HepG2 (cell line): ENCODE results near the gene KCNAB2. TPM values are rescaled to one million over a fixed set of nuclear protein-coding genes. Genes with fewer than 3 reads are reported as not detected.

ENCODE experiments used
- ATAC-seq: fragments of 200-7000 bp; cut with Tn5 transposase; 3 replicates; pipeline ENCODE4 v1.9.1; 2020; ENCODE audit warnings: mild to moderate bottlenecking, moderate library complexity
- BruUV-seq: library from RNA; stranded (reverse); fragments of 400-500 nt; replicated peaks from 2 replicates; lab custom pipeline; 2021; lab: Mats Ljungman, UMichigan
- CTCF ChIA-PET: fragments of 300-600 bp; formaldehyde crosslinking; extraction: SDS; loops from one replicate; lab custom pipeline; 2021; ENCODE audit warnings: low total read pairs, inconsistent platforms, low intra/inter-chr PET ratio; lab: Yijun Ruan, JAX
- POLR2A ChIA-PET: fragments of 350-600 bp; sonication (Branson Sonifier 250); formaldehyde crosslinking; loops from one replicate; lab custom pipeline; 2020; ENCODE audit warnings: antibody characterized with exemption, inconsistent platforms; lab: Yijun Ruan, JAX
- DNase-seq: peaks from one replicate; pipeline ENCODE4 v3.0.0-alpha.2; 2015; ENCODE audit warnings: low spot score
- FAIRE-seq: peaks from 3 replicates; lab custom pipeline; 2011; peaks lifted over from hg19 to GRCh38; lab: Jason Lieb, UNC
- H2AFZ ChIP-seq: one replicate; pipeline ENCODE4 v1.6.1; 2011; ENCODE audit warnings: low read length, inconsistent platforms
- H3K27ac ChIP-seq: fragments of 300-600 bp; 3 replicates; pipeline ENCODE4 v1.8.0; 2011; ENCODE audit warnings: mixed run types, mild to moderate bottlenecking, mixed read lengths, low read length, inconsistent platforms; ENCODE audit not compliant: insufficient read depth; ENCODE audit errors: extremely low read length
- H3K27me3 ChIP-seq, 2 experiments: fragments of 200-600 bp in 1 of 2; 2 replicates in 1 of 2; 3 replicates in 1 of 2; pipeline versions ENCODE4 v1.6.0 to v1.8.0; 2011; ENCODE audit warnings: low read length in 2 of 2, mild to moderate bottlenecking in 2 of 2, moderate library complexity in 2 of 2, inconsistent platforms in 1 of 2; ENCODE audit not compliant: insufficient read depth in 2 of 2, control insufficient read depth in 1 of 2
- H3K36me3 ChIP-seq, 2 experiments: fragments of 200-600 bp in 1 of 2; replicated peaks in 1 of 2; 2 replicates in 1 of 2; 3 replicates in 1 of 2; pipeline versions ENCODE4 v1.5.1 to v1.8.0; 2011; ENCODE audit warnings: low read length in 2 of 2, inconsistent platforms in 1 of 2; ENCODE audit not compliant: insufficient read depth in 2 of 2, control insufficient read depth in 1 of 2
- H3K4me1 ChIP-seq: 2 replicates; pipeline ENCODE4 v1.5.1; 2012; ENCODE audit warnings: low read length, inconsistent platforms; ENCODE audit not compliant: insufficient read depth
- H3K4me2 ChIP-seq: 2 replicates; pipeline ENCODE4 v1.6.0; 2011; ENCODE audit warnings: low read depth, low read length, inconsistent platforms
- H3K4me3 ChIP-seq, 3 experiments: fragments of 200-600 bp in 1 of 3; sonication (generic), shearing (Covaris generic) in 1 of 3; replicated peaks in 1 of 3; 2 replicates each; pipeline ENCODE4 v1.5.1; 2011 to 2016; ENCODE audit warnings: low read length in 3 of 3, inconsistent platforms in 2 of 3, low read depth in 2 of 3, mild to moderate bottlenecking in 2 of 3, control low read depth in 1 of 3, mixed read lengths in 1 of 3; ENCODE audit not compliant: insufficient read depth in 1 of 3
- H3K79me2 ChIP-seq: one replicate; pipeline ENCODE4 v1.6.1; 2011; ENCODE audit warnings: low read length, inconsistent platforms; ENCODE audit not compliant: insufficient read depth
- H3K9ac ChIP-seq: 2 replicates; pipeline ENCODE4 v1.6.0; 2011; ENCODE audit warnings: mild to moderate bottlenecking, low read depth, low read length, inconsistent platforms; ENCODE audit not compliant: insufficient read depth
- H3K9me3 ChIP-seq: 2 replicates; pipeline ENCODE4 v1.5.1; 2012; ENCODE audit warnings: mild to moderate bottlenecking, low read length
- H4K20me1 ChIP-seq: 2 replicates; pipeline ENCODE4 v1.6.0; 2011; ENCODE audit warnings: inconsistent platforms, mild to moderate bottlenecking, low read length, moderate library complexity; ENCODE audit not compliant: insufficient read depth
- ARHGAP35 ChIP-seq: sonication (generic); formaldehyde crosslinking; IDR thresholded peaks from 2 replicates; pipeline ENCODE4 v1.9.0; 2022; ENCODE audit warnings: mild to moderate bottlenecking, inconsistent platforms, moderate library complexity, missing genetic modification reagents, borderline replicate concordance
- BHLHE40 ChIP-seq: IDR thresholded peaks from 2 replicates; pipeline ENCODE4 v1.6.1; 2011; ENCODE audit warnings: low read length, improper control_type of control experiment
- CEBPG ChIP-seq: IDR thresholded peaks from 2 replicates; pipeline ENCODE4 v1.6.1; 2016
- HCFC1 ChIP-seq: fragments of 150-350 bp; IDR thresholded peaks from 2 replicates; pipeline ENCODE4 v1.6.1; 2014; ENCODE audit warnings: low read depth, low read length
- PCBP2 ChIP-seq: fragments of 200-400 bp; formaldehyde crosslinking; optimal IDR thresholded peaks from 2 replicates; pipeline ENCODE3; 2018; ENCODE audit warnings: low read length, low read depth; ENCODE audit not compliant: poor library complexity, severe bottlenecking
- ZBTB3 ChIP-seq: sonication (generic); formaldehyde crosslinking; IDR thresholded peaks from 2 replicates; pipeline ENCODE4 v1.4.0; 2020; ENCODE audit warnings: low read depth, mild to moderate bottlenecking, moderate library complexity, missing genetic modification reagents, borderline replicate concordance
- WGBS: methylation state at CpG from one replicate; pipeline ENCODE4 v1.1.6; 2017; ENCODE audit warnings: low lambda C conversion rate; 5-methylcytosine and 5-hydroxymethylcytosine counted together
- in situ Hi-C: cut with HindIII; loops from 2 replicates; pipeline ENCODE4 v1.10.0; 2017; ENCODE audit warnings: low pct_unique_long_range_greater_than_20kb; ENCODE audit not compliant: extremely low pct_ligation_motif_present
- intact Hi-C: fragments of 100-400 bp; cut with micrococcal nuclease; formaldehyde crosslinking; loops from one replicate; pipeline ENCODE4 v1.10.0; 2022; ENCODE audit not compliant: unreplicated experiment
- polyA plus RNA-seq, 8 experiments: library from polyadenylated mRNA; depleted of rRNA in 3 of 8; stranded (reverse) in 7 of 8; unstranded in 1 of 8; fragments of >200 nt; fragmentation: Illumina TruSeq in 4 of 8; extraction: Trizol in 4 of 8; gene quantifications; 2 replicates each; pipeline versions ENCODE4 v1.2.1 to v1.2.3, GENCODE V29; 2011 to 2016; ENCODE audit warnings: low read depth in 4 of 8, missing spikeins in 1 of 8, mixed read lengths in 1 of 8; ENCODE audit not compliant: insufficient read depth in 1 of 8
- total RNA-seq, 5 experiments: library from RNA; depleted of rRNA; stranded (reverse); fragments of >200 nt; fragmentation: Illumina TruSeq; extraction: Trizol; gene quantifications; 2 replicates each; pipeline ENCODE4 v1.2.3, GENCODE V29; 2016; ENCODE audit warnings: low read depth in 1 of 5
- TF ChIP-seq, protein P1 (sequence below): sonication (generic); formaldehyde crosslinking; IDR thresholded peaks from 2 replicates; pipeline ENCODE4 v1.5.1; 2020; ENCODE audit warnings: missing genetic modification reagents, mild to moderate bottlenecking, borderline replicate concordance
- TF ChIP-seq, protein P2 (sequence below): sonication (generic); IDR thresholded peaks from 2 replicates; pipeline ENCODE4 v1.6.1; 2016; ENCODE audit warnings: low read depth, borderline replicate concordance

KCNAB2 gene
- total and polyA plus RNA-seq, 2 of the 13 experiments (the other 11 are each of a cell fraction or from before 2014, with no cell fraction given), result 6.2 to 8.8 TPM

DNA sequence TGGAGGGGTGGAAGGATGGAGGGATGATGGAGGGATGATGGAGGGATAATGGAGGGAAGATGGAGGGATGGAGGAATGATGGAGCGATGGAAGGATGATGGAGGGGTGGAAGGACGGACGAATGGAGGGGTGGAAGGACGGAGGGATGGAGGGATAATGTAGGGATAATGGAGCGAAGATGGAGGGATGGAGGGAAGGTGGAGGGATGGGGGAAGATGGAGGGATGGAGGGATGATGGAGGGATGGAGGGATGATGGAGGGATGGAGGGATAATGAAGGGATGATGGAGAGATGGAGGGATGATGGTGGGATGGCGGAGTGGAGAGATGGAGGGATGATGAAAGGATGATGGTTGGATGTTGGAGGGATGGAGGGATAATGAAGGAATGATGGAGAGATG, 61.3 kb downstream of the KCNAB2 start:
- Histone ChIP-seq H3K4me3 (no peak overlapping the region), H3K4me1 (no peaks in the 10 kb centered on the region), H3K9me3 (no peaks in the 10 kb centered on the region), H3K4me2 (no peak overlapping the region), H3K27me3 (peaks cover 9 to 51% of the 10 kb centered on the region in 2 experiments; a peak in 4 of 5 replicates), H3K79me2 (no peaks in the 10 kb centered on the region), H3K9ac (no peak overlapping the region), H4K20me1 (0 out of 2 replicates have a peak, but pooled peaks cover 2% of the 10 kb centered on the region), H3K27ac (no peak overlapping the region), H2AFZ (no peak overlapping the region), H3K36me3 (no peaks in the 10 kb centered on the region)
- ATAC-seq, result no peak
- CTCF ChIA-PET, result no interaction called here
- intact Hi-C loops (loop anchor here (10.0 kb wide), 1 partner anchor 138 kb away; the partner anchor contains the start of gene HES3), in situ Hi-C loops (no loop called here)
- TF ChIP-seq CEBPG, result no peak
- TF ChIP-seq ZBTB3 (CRISPR knock-in tag), result no peak
- no peak for TF ChIP-seq BHLHE40
- no peak for TF ChIP-seq ARHGAP35
- TF ChIP-seq HCFC1, result no peak
- peak; percentile 65 for TF ChIP-seq PCBP2
- TF ChIP-seq, protein P1, sequence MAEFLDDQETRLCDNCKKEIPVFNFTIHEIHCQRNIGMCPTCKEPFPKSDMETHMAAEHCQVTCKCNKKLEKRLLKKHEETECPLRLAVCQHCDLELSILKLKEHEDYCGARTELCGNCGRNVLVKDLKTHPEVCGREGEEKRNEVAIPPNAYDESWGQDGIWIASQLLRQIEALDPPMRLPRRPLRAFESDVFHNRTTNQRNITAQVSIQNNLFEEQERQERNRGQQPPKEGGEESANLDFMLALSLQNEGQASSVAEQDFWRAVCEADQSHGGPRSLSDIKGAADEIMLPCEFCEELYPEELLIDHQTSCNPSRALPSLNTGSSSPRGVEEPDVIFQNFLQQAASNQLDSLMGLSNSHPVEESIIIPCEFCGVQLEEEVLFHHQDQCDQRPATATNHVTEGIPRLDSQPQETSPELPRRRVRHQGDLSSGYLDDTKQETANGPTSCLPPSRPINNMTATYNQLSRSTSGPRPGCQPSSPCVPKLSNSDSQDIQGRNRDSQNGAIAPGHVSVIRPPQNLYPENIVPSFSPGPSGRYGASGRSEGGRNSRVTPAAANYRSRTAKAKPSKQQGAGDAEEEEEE (CRISPR knock-in tag), result no peak
- TF ChIP-seq, protein P2, sequence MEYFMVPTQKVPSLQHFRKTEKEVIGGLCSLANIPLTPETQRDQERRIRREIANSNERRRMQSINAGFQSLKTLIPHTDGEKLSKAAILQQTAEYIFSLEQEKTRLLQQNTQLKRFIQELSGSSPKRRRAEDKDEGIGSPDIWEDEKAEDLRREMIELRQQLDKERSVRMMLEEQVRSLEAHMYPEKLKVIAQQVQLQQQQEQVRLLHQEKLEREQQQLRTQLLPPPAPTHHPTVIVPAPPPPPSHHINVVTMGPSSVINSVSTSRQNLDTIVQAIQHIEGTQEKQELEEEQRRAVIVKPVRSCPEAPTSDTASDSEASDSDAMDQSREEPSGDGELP, result no peak
- FAIRE-seq, result no peak
- WGBS, result 39% methylated on average over 6 of the region's 6 CpGs
- POLR2A ChIA-PET, result no interaction called here
- no peak for DNase-seq
- BruUV-seq, result no TSS peak
